HG02759 (cell line): Measurements from ENCODE around the gene SLC39A11.
"Not testable (repeated sequence)": the region's sequence is repeated elsewhere in the genome, so short reads cannot be mapped to it uniquely, and the experiment has no call there.

Source experiments
- ATAC-seq: cut with Tn5 transposase; IDR thresholded peaks from one replicate; pipeline ENCODE4 v1.9.1; 2021; ENCODE audit warnings: mild to moderate bottlenecking, moderate library complexity; ENCODE audit not compliant: unreplicated experiment

The SLC39A11 gene

GRCh38 chr17:72850410-72851118 is 241.9 kb downstream of the SLC39A11 start:
- no peak for ATAC-seq

- ATAC-seq, result no peak
Observed at GRCh38 chr17:72846399-72846798, 246.1 kb downstream of the SLC39A11 start.

- no peak for ATAC-seq
Observed at GRCh38 chr17:72843591-72843990, 248.9 kb downstream of the SLC39A11 start.

GRCh38 chr17:72840019-72840418 is 252.5 kb downstream of the SLC39A11 start:
- no peak for ATAC-seq

GRCh38 chr17:72839131-72839725 is 253.3 kb downstream of the SLC39A11 start:
- no peak for ATAC-seq

- ATAC-seq, result no peak
Observed at GRCh38 chr17:72838581-72838980, 253.9 kb downstream of the SLC39A11 start.

- no peak for ATAC-seq
Observed at GRCh38 chr17:72838068-72838467, 254.4 kb downstream of the SLC39A11 start.

- no peak for ATAC-seq
Observed at GRCh38 chr17:72837335-72837734, 255.2 kb downstream of the SLC39A11 start.

- no peak for ATAC-seq
Observed at GRCh38 chr17:72833128-72833765, 259.2 kb downstream of the SLC39A11 start.

- ATAC-seq, result no peak
Observed at GRCh38 chr17:72832306-72832705, 260.2 kb downstream of the SLC39A11 start.

GRCh38 chr17:72829883-72830282 is 262.6 kb downstream of the SLC39A11 start:
- no peak for ATAC-seq

GRCh38 chr17:72826602-72827001 is 265.9 kb downstream of the SLC39A11 start:
- no peak for ATAC-seq

- ATAC-seq, result not testable (repeated sequence)
Observed at GRCh38 chr17:72826059-72826458, 266.4 kb downstream of the SLC39A11 start.

GRCh38 chr17:72825218-72825617 is 267.3 kb downstream of the SLC39A11 start:
- ATAC-seq, result no peak

- not testable (repeated sequence) for ATAC-seq
Observed at GRCh38 chr17:72824267-72824666, 268.2 kb downstream of the SLC39A11 start.

- no peak for ATAC-seq
Observed at GRCh38 chr17:72822358-72823023, 270.0 kb downstream of the SLC39A11 start.

GRCh38 chr17:72816406-72816805 is 276.1 kb downstream of the SLC39A11 start:
- ATAC-seq, result no peak

GRCh38 chr17:72813481-72813880 is 279.0 kb downstream of the SLC39A11 start:
- ATAC-seq, result no peak

- ATAC-seq, result no peak
Observed at GRCh38 chr17:72812823-72813222, 279.7 kb downstream of the SLC39A11 start.

GRCh38 chr17:72811976-72812687 is 280.4 kb downstream of the SLC39A11 start:
- ATAC-seq, result no peak

- ATAC-seq, result no peak
Observed at GRCh38 chr17:72810991-72811508, 281.4 kb downstream of the SLC39A11 start.
